NCI-H226 (cell line): ENCODE results near the gene CIAO1.
"Not testable (repeated sequence)": the region's sequence is repeated elsewhere in the genome, so short reads cannot be mapped to it uniquely, and the experiment has no call there.

Experiments
- DNase-seq: peaks from one replicate; pipeline ENCODE4 v3.0.0-alpha.2; 2015

Gene CIAO1

DNA sequence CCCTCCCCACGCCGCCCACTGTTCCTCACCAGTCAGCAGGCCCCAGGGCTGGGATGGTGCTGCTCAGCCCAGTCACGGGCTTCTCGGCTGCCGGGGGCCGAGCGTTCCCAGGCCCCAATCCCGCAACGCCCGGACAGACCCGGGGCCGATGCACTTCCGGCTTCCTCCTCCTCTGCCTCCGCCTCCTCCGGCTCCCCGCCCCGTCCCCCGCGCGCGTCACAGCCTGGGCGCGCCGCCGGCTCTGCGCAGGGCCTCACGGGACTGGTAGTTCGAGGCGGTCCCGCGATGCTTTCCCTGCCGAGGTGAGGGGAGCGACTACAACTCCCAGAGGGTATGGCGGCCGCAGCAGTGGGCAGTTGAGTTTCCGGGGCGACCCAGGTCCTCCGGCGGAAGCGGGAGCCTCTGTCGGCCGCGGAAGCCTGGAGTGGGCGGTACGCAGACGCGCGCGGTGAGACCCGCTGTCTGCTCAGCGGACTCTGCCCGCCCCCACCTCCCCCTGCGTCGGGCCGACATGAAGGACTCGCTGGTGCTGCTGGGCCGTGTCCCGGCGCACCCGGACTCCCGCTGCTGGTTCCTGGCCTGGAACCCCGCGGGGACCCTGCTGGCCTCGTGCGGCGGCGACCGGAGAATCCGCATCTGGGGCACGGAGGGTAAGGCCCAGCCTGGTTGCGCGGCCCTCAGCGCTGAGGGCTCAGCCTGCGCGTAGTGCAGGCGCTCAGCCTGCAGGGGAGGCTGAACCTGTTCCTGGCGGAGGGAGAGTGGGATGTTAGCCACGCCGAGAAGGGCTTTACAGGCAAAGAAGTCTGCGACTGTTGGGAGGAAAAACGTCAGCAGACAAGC lies at the start of gene CIAO1, which contains the start of gene TMEM127:
CIAO1 (plus strand) TSS at position 386 of the 840 bp plus-strand sequence; CDS start at position 512, 126 bp downstream.
TMEM127 (minus strand) TSS at position 158 of the 840 bp plus-strand sequence. CDS start 616 bp downstream, outside the sequence.
- DNase-seq, result peak; percentile 98

DNA sequence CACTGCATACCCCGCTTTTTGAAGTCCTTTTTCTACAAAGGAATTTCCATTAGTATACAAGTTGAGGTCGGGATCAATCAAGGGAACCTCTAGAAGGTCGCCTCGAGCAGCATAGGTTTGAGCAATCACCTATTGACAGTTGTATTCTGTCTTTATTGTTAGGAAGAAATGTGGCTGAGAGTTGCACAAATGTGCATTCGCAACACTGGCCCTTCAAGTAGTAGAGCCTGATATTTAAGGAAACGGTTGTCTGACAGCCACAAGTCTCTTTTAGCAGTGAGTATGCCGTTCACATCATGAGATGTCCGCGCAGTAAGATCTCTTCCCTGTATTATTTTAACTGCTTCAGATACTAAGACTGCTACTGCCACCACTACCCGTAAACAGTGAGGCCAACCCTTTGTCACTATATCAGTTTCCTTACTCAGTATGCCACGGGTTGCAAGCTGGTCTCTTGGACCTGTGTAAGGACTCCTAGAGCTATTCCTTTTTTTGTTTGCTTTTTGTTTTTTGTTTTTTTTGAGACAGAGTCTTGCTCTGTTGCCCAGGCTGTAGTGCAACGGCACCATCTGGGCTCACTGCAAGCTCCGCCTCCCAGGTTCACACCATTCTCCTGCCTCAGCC lies 47.4 kb upstream of the CIAO1 start:
- DNase-seq, result no peak

DNA sequence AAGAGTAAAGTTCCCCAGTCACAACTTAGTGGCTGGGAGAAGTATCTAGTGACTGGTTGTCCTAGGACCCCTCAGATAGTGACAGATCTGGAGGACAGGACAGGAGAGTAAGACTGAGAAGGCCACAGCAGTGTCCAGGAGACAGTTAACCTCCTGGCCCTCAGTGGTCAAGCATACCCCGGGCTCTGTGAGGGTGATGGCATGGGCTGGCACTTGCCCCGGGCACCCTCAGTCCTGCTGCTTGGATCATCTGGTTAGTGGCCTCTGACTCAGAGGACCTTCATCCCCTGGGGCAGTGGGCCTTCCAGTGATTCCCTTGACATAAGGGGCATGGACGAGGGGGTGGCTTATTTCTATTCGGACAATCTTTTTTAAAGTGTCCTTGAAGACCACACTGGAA lies 46.1 kb upstream of the CIAO1 start:
- not testable (repeated sequence) for DNase-seq

GRCh38 chr2:96221106-96221505 lies 44.9 kb upstream of the CIAO1 start:
- not testable (repeated sequence) for DNase-seq

DNA sequence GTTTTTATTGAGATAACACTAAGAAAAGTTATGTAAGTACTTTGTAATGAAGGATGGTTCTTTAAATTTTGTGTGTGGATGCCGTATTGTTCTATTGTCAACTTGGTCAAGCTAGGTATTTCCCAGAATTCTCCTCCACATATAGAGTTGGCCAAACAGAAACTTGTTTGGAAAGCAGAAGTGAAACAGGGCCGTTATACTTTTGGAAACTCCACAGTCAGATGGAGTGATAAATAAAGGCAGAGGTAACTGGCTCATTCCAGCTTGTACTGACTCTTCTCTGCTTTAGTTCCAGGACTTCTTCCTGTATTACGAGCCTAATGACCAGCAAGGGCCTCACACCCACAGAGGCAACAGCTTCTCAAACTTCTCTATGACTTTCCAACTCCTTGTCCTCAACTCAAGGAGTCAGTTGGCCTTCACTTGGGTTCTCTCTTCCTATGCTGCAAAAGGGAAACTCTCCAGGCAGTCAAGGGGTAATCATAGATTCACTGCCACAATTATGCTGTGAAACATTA lies 41.0 kb upstream of the CIAO1 start:
- DNase-seq, result no peak

DNA sequence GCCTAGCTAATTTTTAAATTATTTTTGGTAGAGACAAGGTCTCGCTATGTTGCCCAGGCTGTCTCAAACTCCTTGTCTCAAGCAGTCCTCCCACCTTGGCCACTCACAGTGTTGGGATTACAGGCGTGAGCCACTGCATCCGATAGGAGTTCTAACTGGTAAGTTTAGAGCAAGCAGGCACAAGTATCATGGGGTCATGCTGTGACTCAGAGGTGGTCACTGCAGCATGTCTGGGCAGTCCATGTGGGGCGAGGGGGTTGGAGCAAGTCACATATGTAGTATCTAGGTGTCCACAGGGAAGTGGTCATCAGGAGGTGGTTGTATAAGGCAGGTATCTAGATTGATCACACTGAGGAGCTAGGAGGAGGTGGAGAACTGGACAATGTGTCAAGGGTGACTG lies 34.7 kb upstream of the CIAO1 start:
- no peak for DNase-seq

GRCh38 chr2:96233436-96233835 lies 32.6 kb upstream of the CIAO1 start:
- DNase-seq, result no peak

DNA sequence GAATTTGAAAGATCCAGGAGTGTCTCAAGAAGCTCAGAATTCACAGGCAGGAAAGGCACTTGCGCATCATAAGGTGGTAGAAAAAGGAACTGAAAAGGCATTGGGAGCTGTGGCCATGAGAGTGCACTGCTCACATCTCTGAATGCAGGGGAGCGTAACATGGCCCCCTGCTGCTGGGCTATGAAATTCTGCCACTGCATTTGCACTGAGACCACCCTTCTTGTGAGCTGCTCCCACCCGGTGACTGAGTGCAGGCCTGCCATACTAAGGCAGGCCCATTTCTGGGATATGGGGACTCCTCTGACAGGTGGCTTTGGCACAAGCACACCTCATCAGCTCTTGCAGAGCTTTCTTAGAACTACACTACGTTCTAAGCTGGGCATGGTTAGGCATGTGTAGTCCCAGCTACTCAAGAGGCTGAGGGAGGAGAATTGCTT lies 32.1 kb upstream of the CIAO1 start:
- no peak for DNase-seq

GRCh38 chr2:96236882-96237281 lies 29.1 kb upstream of the CIAO1 start:
- DNase-seq, result no peak

- DNase-seq, result no peak
Measured at GRCh38 chr2:96238266-96238665, 27.8 kb upstream of the CIAO1 start.

DNA sequence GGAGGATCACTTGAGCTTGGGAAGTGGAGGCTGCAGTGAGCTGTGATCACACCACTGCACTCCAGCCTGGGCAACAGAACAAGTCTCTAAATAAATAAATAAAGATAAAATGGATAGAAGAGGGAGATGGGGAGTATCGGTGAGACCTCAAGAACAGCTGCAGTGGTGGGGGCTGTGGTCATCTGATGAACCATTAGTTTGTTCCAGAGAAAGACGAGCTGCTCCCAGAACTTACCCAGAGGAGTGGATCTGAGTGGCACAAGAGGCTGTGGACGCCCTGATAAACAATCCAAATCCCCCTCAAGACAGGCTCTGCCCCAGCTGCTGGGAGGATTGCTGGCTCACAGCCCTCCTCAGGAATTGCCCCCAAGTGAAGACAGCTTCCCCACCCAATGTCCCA lies 26.9 kb upstream of the CIAO1 start:
- no peak for DNase-seq

GRCh38 chr2:96239745-96240264 lies 26.2 kb upstream of the CIAO1 start:
- DNase-seq, result no peak

- DNase-seq, result no peak
Measured at GRCh38 chr2:96240341-96241038, 25.5 kb upstream of the CIAO1 start.

- DNase-seq, result no peak
Measured at GRCh38 chr2:96241227-96241626, 24.8 kb upstream of the CIAO1 start.

- peak; percentile 92 for DNase-seq
Measured at GRCh38 chr2:96241900-96242611, 24.0 kb upstream of the CIAO1 start.

GRCh38 chr2:96243843-96244242 lies 22.2 kb upstream of the CIAO1 start:
- DNase-seq, result no peak

- no peak for DNase-seq
Measured at GRCh38 chr2:96245609-96246390, 20.2 kb upstream of the CIAO1 start.

DNA sequence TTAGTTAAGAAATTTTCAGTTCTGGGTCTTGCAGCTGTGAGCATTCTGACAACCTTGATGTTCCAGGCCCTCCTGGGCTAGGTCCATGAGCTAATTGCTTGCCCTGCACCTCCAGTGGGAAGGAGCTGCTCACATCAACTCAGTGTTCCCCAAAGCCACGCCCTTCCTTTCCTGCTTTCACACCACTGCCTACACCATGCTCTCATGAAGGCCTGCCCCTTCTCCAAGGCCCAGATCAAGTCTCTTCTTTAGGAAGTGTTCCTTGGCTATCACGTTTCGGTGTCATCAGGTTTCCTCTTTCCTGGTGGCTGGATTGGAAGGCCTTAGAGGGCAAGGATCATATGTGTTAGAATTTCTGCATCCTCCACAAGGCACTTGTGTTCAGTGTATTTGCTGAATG lies 19.0 kb upstream of the CIAO1 start:
- no peak for DNase-seq

DNA sequence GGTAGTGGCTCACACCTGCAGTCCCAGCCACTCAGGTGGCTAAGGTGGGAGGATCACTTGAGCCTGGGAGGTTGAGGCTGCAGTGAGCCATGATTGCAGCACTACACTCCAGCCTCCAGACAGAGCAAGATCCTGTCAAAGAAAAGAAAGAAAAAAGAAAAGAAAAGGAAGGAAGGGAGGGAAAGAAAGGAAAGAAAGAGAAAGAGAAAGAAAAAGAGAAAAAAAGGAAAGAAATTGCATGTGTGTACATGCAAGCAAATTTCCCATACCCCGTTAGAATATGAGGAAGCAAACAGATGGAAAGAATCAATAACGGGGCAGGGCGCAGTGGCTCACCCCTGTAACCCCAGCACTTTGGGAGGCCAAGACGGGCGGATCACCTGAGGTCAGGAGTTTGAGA lies 18.1 kb upstream of the CIAO1 start:
- DNase-seq, result no peak

DNA sequence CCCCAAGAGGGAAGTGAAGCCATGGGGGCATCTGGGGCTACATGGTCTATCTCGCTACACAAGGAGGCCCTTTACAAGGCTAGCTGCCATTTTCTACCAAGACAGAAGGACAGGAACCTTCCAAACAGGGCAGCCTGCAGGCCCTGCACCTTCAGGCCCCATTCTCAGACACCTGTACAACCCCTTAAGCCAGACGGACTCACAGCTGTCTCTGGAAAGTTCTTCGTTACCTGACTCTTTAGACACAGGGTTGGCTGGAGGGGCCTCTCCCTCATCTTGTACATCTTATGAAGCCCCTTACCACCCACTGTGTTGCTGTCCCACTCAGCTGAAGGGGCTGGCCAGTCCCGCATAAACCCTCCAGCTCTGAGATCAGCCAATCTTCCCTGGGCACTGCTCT lies 17.4 kb upstream of the CIAO1 start:
- DNase-seq, result no peak

DNA sequence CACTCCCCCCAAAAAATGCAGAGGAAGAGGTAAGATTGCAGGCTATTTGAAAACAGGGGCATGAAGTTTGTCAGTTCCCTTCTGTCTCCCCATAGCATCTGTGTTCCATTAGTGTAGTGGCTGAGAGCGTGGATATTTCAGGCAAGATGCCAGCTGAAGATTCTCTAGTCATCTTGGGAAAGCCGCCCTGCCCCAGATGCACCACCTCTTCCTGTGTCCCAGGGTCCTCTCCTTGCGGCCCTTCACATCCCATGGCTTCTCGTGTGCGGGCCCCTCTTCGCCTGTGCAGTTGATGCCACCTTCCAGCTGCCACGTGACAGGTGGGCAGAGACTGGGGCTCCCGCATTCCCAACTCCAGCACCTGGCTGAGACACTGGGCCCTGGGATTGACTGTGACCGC lies 16.4 kb upstream of the CIAO1 start:
- no peak for DNase-seq

DNA sequence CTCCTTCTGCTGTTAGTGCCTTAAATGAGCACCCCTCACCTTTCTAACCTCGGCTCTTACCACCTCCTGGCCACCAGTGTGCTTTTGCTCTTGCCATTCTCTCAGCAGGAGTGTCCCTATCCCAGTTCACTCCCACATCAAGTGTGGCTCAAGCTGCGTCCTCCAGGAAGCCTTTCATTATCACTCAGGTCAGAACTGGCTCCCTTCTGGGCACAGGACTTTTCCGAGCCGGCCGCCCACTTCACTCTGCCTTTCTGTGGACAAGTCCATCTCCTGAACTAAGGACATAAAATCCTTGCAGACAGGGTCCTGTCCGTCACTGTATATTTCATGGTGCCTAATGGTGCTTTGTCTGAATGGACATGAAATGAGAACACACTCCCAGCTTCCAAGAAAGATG lies 15.8 kb upstream of the CIAO1 start:
- no peak for DNase-seq
